Cardiac septum (tissue), 1 donor: ENCODE results near the gene MYH15. TPM values are rescaled to one million over a fixed set of nuclear protein-coding genes. Genes with fewer than 3 reads are reported as not detected.

Source experiments
- DNase-seq: peaks from one replicate; pipeline ENCODE4 v3.0.0-alpha.2; 2020; ENCODE audit warnings: low spot score
- intact Hi-C: fragments of 100-400 bp; cut with DNase I; formaldehyde crosslinking; loops from one replicate; pipeline ENCODE4 v1.14.0; 2022
- total RNA-seq: library from RNA; stranded (reverse); fragmentation: NEBNext Ultra II Directional; extraction: Animal tissue kit (Norgen Biotek cat#: 25700); gene quantifications from one replicate; pipeline ENCODE4 v1.2.1, GENCODE V29; 2021
- donor health status: DM: no; HTN: no; CAD: no.

MYH15 gene
- total RNA-seq, 1 donor from 2014 or later, result 0.54 TPM

GRCh38 chr3:108437439-108437838, 73.0 kb downstream of the MYH15 start:
- intact Hi-C loops, result no loop called here
- no peak for DNase-seq

DNA sequence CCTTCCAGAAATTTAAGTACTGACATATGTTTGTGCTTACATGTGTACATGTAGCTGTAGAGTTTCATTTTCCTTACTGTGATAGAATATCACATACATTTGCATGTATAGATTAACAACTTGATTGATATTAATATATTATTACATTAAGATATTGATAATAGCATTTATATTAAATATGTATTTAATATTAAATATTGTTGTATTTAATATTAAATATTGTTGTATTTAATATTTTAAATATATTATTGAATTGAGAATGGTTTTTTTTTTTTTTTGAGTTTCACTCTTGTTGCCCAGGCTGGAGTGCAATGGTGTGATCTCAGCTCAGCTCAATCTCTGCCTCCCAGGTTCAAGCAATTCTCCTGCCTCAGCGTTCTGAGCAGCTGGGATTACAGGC, 76.5 kb downstream of the MYH15 start:
- intact Hi-C loops, result no loop called here
- no peak for DNase-seq

DNA sequence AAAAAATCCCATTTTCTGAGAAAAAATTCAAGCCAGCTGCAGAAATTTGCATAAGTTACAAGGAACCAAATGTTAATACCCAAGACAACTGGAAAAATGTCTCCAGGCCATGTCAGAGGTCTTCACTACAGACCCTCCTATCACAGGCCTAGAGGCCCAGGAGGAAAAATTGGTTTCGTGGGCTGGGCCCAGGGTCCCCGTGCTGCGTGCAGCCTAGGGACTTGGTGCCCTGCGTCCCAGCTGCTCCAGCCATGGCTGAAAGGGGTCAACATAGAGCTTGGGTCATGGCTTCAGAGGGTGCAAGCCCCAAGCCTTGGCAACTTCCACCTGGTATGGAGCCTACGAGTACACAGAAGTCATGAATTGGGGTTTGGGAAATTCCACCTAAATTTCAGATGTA, 78.0 kb downstream of the MYH15 start:
- intact Hi-C loops, result no loop called here
- DNase-seq, result no peak

DNA sequence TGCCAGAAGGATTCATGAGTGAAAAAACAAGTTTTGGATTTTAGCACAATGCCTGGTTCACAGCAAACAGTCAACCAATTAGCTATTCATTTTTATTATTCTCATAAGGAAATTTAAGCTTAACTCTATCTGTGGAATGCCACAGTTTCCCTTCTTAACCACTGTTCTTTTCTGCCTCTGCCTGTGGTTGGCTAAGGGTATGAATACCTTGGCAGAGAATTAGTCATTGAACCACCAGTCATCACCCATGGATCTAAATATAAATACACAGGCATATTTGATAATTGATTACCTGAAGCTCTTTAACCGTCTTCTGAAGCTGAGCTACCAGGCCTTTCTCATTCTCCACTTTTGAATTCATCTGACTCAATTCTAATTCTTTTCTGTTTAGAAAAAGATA, 79.9 kb downstream of the MYH15 start:
- DNase-seq, result no peak
- intact Hi-C loops, result no loop called here

DNA sequence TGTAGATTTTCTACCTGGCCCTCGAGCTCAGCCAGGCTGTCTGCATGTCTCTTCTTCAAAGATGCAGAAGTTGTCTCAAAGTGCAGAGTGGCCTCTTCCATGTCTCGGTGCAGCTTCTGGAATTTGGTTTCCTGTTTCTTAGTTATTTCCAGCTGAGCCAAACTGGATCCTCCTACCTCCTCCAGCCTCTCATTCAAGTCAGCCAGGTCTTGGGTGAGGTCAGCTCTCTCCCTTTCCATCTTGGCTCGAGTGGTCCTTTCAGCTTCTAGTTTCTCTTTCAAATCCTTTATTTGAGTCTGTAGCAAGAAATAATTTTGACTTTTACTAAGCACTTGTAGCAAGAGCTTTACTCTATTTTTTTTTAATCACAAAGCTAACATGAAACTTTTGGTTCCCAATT, 81.8 kb downstream of the MYH15 start:
- intact Hi-C loops, result no loop called here
- no peak for DNase-seq

GRCh38 chr3:108420926-108421325, 89.5 kb downstream of the MYH15 start:
- intact Hi-C loops, result no loop called here

GRCh38 chr3:108416111-108416869, 94.1 kb downstream of the MYH15 start:
- DNase-seq, result no peak
- intact Hi-C loops, result no loop called here

More at GRCh38 chr3:108420926-108421325, 89.5 kb downstream of the MYH15 start:
- no peak for DNase-seq

DNA sequence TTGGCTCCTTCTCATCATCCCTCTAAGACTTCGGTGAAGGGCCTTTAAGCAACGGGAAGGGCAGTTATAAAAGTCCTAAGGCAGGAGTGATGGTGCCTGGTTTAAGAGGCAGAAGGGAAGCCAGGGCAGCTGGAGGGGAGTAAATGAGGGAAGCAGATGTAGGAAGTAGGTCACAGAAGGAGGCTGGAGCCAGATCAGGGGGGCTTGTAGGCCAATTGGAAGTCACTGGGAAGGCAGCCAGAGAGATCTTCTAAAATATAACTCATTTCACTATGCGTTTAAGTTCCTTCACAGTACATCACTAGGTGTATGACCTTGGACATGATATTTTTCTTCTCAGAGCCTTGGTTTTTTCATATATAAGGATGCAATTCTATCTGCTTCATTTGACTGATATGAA, 94.7 kb downstream of the MYH15 start:
- DNase-seq, result no peak
- intact Hi-C loops, result no loop called here

- no peak for DNase-seq
- intact Hi-C loops, result no loop called here
Measured at GRCh38 chr3:108414007-108414406, 96.4 kb downstream of the MYH15 start.

GRCh38 chr3:108412121-108412750, 98.2 kb downstream of the MYH15 start:
- no peak for DNase-seq
- intact Hi-C loops, result no loop called here

DNA sequence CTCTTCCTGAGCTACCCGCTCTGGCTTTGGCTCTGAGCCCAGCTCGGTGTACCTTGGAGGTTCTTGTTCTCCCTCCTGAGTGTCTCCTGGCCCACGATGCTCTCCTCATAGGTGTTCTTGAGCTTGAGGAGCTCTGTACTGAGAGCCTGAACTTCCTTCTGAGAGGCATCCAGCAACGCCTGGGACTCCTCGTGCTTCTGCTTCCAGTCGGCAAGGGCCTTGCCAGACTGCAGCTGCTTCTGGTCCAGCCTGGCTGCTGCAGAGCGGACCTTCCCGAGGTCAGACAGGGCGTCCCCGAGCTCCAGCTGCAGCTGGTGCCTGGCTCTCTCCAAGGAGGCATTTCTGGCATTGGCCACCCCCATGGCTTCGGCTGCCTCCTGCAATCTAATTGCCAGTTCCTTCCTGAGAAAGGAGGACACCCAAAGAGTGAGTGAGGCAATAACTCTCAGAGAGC, 99.8 kb downstream of the MYH15 start:
- intact Hi-C loops, result no loop called here
- no peak for DNase-seq

DNA sequence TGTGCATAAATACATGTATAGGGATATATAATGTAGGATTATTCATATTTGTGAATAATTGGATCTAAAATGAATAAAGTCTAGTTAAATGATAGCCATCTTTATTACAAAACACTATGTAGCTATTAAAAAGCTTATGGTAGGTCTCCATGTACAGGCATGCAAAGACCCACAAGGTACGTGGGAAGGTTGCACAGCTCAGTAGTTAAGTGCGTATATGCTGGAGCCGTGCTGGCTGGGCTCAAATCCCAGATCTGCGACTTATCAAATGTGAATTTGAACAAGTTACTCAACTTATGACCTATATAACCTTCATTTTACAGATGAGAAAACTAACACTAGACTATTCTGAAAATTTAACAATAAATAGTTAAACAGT, 100.6 kb downstream of the MYH15 start:
- intact Hi-C loops, result loop anchor here (5.0 kb wide), 1 partner anchor 472 kb away; no protein-coding TSS in a partner anchor
- no peak for DNase-seq

DNA sequence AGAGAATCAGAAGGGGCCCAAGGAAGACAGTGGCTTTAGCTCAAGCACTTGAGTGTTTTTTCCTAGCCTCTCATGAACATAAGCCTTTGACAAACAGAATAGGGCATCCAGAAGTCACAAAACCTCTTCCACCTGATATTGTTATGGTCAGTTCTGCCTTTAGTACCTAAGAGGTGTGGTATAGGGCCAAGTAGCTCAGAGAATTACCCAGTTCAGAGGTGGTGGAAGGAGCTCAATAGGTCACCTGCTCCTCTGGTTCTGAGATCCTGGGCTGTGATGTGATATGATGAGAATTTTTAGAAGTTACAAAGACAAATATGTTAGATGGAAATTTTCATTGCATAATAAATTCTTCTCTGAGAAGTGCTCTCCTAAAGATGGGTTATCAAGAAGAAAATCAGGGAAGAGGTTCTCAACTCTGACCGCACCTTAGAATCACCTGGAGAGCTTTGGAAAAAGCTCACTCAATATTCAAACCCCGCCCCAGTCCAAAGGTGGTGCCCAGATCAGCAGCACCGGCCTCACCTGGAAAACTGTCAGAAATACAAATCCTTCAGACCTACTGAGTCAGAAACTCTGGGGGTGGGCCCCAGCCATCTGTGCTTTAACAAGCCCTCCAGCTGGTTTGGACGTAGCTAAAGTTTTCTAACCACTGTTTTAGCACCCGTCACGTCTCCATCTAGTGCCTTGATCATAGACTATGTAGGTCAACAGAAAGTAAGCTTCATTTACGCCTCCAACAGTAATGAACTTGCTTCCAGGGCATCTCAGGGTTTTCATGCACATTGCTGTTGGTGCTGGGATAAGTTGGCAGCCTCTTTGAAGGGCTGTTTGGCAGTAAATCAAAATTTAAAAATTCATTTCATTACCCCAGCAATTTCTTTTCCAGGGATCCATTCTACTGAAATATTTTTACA, 101.3 kb downstream of the MYH15 start:
- DNase-seq, result no peak
- intact Hi-C loops, result loop anchor here (5.0 kb wide), 1 partner anchor 472 kb away; no protein-coding TSS in a partner anchor

DNA sequence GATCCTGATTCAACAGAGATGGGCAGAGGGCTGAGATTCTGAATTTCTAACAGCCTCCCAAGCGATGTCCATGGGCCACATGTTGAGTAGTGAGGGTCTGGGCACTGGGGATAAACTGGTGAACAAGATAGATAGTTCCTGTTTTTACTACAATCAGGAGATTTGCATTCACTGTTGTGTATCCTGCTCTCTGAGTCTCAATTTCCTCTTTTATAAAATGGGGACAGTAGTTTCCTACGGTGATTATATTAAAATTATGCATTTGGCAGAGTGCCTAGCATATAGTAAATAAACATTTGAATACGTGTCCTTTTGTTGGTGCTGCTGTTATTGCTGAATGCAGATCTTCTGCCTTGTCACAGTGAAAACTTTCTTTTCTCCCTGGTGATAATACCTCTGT, 102.5 kb downstream of the MYH15 start:
- intact Hi-C loops, result loop anchor here (5.0 kb wide), 1 partner anchor 471 kb away; no protein-coding TSS in a partner anchor
- DNase-seq, result no peak

DNA sequence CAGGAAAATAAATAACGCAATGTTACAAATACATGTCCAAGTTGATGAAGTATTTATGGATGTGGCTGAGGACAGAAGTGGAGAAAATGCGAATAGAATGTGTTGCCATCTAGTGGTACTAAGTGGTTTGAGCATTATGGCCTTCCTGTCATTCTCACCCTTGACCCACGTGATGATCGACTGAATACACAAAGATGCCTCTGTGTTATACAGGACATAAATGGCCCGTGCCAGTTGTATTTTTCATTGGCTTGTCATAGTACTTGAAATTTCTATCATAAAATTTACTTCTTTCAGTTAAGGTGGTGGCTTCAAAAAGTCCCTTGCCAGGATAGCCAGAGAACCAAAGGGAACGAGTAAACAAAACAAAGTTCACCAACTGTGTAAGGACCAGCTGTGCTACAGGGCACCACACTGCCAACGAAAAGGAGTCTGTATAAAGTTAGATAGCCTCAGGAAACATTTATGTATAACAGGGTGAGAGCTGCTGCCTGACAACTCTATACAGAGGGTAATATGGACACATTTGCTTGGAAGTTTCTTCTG, 103.7 kb downstream of the MYH15 start:
- no peak for DNase-seq
- intact Hi-C loops, result loop anchor here (5.0 kb wide), 1 partner anchor 469 kb away; no protein-coding TSS in a partner anchor

- no peak for DNase-seq
- intact Hi-C loops, result loop anchor here (5.0 kb wide), 1 partner anchor 469 kb away; no protein-coding TSS in a partner anchor
Measured at GRCh38 chr3:108406063-108406660, 104.2 kb downstream of the MYH15 start.

GRCh38 chr3:108404368-108404767, 106.0 kb downstream of the MYH15 start:
- intact Hi-C loops, result no loop called here
- DNase-seq, result no peak

- no peak for DNase-seq
- intact Hi-C loops, result no loop called here
Measured at GRCh38 chr3:108403686-108404345, 106.6 kb downstream of the MYH15 start.

- intact Hi-C loops, result no loop called here
- no peak for DNase-seq
Measured at GRCh38 chr3:108403198-108403597, 107.2 kb downstream of the MYH15 start.
